DMS53 treated with DMSO at 0.1 percent for 48 hours (cell line): ENCODE results near the gene RSPH1.

Experiments
- DNase-seq: peaks from one replicate; lab custom pipeline; 2025; ENCODE audit not compliant: unreplicated experiment; lab: John Stamatoyannopoulos, UW

Gene RSPH1

GRCh38 chr21:42532466-42533181 lies 36.6 kb upstream of the RSPH1 start:
- DNase-seq, result no peak

DNA sequence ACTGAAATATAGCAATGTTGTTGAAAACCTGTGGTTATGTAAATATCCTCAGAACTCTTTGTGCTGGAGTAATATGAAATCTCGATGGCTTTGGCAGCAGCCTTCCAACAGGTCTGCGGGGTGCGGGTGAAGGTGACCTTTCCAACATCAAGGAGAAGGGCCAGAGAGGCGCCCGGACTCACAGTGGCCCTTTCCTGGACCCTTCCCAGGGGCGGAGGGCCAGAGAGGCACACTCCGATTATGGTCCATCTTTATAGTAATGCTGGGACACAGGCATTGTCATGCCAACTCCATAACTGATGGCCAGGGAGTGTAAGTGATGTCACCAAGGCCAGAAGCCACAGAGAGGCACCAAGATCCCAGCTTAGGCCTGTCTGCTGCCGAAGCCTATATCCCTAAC lies 35.7 kb upstream of the RSPH1 start:
- DNase-seq, result no peak

DNA sequence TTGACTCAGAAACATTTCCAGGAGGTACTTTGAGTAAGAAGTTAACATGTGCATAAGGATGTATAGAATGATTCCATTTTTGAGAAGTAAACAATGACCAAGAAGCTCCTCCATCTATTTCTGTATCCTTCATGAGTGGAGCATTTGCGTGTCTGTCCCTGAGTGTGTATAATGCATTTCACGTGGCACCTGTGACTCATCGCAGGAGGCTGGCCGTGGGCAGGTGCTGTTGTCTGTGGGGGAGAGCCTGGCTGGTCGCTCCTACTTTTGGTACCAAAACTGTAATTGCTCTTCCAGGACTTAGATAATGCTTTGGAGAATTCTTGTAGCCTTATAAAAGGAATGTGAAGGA lies 34.1 kb upstream of the RSPH1 start:
- no peak for DNase-seq

DNA sequence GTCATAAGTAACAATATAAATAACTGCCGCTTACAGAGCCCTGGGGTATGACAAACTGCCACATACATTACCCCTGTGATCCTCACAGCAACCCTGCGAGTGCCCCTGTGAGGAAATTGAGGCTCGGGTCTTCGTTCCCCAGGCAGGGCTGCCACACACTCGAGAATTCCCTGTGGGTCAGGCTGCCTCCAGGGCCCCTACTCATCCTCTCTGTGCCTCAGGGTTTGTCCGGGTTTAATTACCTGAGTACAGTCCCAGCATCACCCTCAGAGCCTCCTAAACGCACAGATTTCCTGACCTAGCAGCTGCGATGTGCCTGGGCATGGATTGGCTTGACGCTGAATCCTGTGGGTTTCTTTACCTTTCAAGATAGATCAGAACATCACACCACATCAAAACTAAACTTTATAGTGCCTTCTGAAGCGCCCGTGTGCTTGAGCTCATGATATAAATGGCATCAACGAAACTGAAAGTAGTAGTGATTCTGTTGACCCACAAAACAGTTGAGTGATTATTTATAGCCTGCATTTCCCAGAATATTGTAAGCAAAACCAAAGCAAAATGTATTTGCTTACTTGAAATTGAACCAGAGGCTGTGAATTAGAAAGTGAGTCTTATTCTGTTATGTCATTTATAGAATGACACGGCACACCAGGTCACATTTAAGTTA lies 31.6 kb upstream of the RSPH1 start:
- DNase-seq, result no peak

DNA sequence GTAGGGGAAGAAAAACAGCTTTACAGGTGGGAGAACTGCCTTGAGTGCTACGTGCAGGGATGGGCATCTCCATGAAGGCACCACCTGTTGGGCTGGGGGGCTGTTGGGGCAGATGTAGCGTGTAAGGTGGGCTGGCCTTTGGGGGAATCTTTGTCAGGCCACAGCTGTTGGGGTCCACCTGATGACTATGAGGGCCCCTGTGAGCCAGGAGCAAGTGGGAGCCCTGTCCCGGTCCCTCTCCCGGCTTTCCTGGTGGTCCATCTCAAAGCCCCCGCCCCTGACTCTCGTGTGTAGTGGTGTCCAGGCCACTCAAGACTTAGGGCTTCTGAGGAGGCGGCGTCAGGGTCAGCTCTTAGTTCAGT lies 31.1 kb upstream of the RSPH1 start:
- DNase-seq, result no peak

DNA sequence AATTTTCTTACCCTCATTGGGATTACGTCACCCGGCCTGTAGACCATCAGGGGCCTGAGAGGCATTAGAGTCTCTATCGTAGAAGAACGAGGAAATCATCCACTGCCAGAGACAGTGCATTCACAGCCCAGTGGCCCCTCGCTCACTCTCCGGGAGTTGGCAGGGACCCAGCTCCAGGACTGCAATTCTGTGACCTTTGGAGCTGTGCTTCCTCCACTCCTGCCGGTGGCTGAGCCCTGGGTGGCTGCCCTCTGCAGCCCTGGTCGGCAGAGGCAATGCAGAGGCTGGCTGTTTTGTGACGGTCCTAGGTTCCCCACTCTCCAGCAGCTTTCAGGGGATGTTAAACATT lies 30.3 kb upstream of the RSPH1 start:
- no peak for DNase-seq

GRCh38 chr21:42525676-42526378 lies 29.8 kb upstream of the RSPH1 start:
- no peak for DNase-seq

- DNase-seq, result no peak
These were observed 29.1 kb upstream of the RSPH1 start for GRCh38 chr21:42525029-42525581.

DNA sequence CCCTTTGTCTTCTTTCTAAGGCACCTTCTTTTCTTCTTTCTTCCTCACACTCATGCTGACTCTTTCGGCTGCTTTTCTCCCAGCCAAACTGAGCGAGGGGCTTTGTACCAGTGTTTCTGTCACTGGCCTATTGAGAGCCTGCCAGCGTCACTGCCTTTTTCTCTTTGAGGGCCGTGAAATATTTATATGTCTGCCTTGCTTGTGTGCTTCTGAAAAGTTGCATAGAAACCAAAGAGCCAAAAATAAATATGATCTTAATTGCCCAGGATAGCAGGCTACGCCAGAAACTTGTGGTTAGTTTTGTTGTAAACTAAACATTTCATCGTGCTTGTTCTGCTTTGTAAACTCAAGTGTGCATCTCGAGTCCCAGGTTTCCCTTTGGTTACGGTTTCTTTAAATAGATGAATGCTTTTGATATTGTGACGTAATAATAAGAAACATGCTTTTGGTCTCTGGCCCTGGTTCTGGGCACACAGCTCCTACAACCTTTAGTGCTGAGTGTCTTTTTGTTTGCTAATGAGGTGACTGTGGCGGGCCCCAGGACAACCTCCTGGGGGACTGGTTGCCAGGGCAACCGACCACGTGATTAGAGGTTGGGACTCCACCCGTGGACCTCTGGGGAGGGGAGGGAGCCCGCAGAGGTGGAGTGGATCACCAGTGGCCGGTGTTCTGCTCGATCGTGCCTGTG lies 28.5 kb upstream of the RSPH1 start:
- peak; percentile 22 for DNase-seq

GRCh38 chr21:42523941-42524340 lies 27.9 kb upstream of the RSPH1 start:
- DNase-seq, result no peak

DNA sequence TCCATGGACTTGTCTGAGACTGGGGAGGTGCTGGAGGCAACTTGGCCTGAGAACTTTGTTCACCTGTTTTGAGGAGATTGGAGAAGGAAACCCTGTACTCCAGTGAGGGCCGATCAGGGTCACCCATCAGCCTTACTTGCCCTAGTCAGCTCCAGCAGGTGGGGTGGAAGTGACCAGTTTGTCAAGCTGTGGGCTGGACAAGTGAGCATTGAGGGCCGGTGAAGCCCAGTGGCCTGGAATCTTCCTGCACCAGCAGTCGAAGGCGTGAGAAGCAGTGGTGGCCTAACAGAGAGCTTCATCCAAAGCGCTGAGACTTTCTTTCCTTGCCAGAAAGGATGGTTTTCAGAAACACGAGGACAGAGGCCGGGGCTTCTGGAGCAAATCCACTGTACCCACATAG lies 27.2 kb upstream of the RSPH1 start:
- DNase-seq, result no peak

- no peak for DNase-seq
These were observed 26.7 kb upstream of the RSPH1 start for GRCh38 chr21:42522771-42523170.

- DNase-seq, result no peak
These were observed 26.2 kb upstream of the RSPH1 start for GRCh38 chr21:42522271-42522670.

- DNase-seq, result no peak
These were observed 25.8 kb upstream of the RSPH1 start for GRCh38 chr21:42521805-42522204.

DNA sequence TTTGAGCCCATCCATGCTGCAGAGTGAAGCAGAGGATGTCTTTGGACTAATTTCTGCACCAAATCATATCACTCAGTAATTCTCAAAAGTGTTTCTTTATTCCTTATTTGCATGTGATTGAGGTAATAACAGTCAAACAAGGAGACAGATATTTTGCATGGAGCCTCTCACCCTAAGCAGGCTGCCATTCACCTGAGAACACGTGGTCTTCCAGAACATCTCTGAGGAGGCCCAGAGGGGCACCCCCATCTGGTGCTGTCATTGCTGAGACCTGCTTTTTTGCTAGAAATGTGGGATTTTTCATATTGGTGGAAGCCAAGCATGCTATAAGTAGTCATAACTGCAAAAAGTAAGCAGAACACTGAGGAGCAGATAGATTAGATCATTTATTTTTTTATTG lies 25.4 kb upstream of the RSPH1 start:
- DNase-seq, result no peak

- DNase-seq, result no peak
These were observed 24.7 kb upstream of the RSPH1 start for GRCh38 chr21:42520628-42521253.

DNA sequence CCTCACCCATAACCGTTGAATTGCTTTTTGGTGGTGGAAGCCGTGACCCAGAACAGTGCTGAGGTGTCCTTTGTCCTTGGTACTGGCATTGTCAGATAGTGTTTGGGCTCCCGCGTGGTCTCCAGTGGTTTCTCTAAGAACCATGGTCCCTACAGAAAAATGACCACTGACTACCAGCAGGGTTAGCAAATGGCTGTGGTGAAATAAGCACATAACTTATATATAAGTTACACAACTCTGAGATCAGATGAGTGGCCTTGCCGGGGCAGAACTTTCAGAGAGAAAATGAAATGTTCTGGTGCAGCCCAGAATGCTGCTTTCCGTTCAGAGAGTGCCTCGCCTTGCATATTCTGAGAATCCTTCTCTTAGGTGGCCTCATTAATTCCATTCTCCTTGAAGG lies 22.6 kb upstream of the RSPH1 start:
- DNase-seq, result no peak

DNA sequence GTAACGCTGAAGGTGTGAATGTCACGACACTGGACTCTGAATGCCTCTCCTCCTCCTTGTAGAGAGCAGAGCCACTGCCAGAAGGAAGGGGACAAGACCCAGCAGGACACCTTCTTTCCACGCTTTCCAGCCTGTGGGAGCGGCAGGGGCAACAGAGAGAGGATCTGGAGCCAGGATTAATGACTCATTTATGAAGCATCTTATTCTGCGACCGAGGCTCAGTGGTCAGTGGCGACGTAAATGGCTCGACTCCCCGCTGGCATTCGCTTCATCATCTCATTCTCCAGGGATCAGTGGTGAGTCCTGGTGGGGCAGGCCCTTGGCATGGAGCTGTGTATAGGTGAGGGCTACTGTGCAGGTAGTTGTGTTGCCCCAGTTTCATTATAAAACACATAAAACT lies 22.2 kb upstream of the RSPH1 start:
- DNase-seq, result no peak

GRCh38 chr21:42515708-42516502 lies 19.9 kb upstream of the RSPH1 start:
- peak; percentile 69 for DNase-seq

- DNase-seq, result peak; percentile 13
These were observed 18.8 kb upstream of the RSPH1 start for GRCh38 chr21:42514883-42515228.
